ENCODE measurements around the gene JPH2.

Gene JPH2

GRCh38 chr20:44111712-44112335 lies 75.2 kb downstream of the JPH2 start:
- H3K27me3 ChIP-seq, result no peaks in the 10 kb centered on the region
- DNase-seq, result peak in 1 of 2 donors; percentile 78
- intact Hi-C loops (cut with DNase I; ENCODE audit: low total_unique reads), result no loop called here

GRCh38 chr20:44110816-44111568 lies 76.0 kb downstream of the JPH2 start:
- intact Hi-C loops (cut with DNase I; ENCODE audit: low total_unique reads), result no loop called here
- peak overlapping the region in 1 of 2 donors; percentile 59 for H3K27ac ChIP-seq
- no peak for TF ChIP-seq CTCF (IDR thresholded peaks at IDR 0.05)
- H3K36me3 ChIP-seq, result peaks cover 8 to 37% (median 10%) of the 10 kb centered on the region in 3 donors
- peaks cover 0 to 42% (median 16%) of the 10 kb centered on the region in 4 donors for H3K4me1 ChIP-seq
- no peaks in the 10 kb centered on the region for H3K27me3 ChIP-seq
- H3K4me3 ChIP-seq, result no peak overlapping the region
- no peak for DNase-seq
- H3K9me3 ChIP-seq, result no peaks in the 10 kb centered on the region

More at GRCh38 chr20:44111712-44112335, 75.2 kb downstream of the JPH2 start:
- no peaks in the 10 kb centered on the region for H3K9me3 ChIP-seq
- no peak for TF ChIP-seq CTCF (IDR thresholded peaks at IDR 0.05)
- H3K27ac ChIP-seq, result peak overlapping the region; percentile 12 to 59
- H3K4me1 ChIP-seq, result peaks cover 0 to 50% (median 21%) of the 10 kb centered on the region in 4 donors
- peaks cover 9 to 38% (median 10%) of the 10 kb centered on the region in 3 donors for H3K36me3 ChIP-seq
- no peak overlapping the region for H3K4me3 ChIP-seq

- H3K9me3 ChIP-seq, result no peaks in the 10 kb centered on the region
- peaks cover 0 to 26% (median 2%) of the 10 kb centered on the region in 3 donors for H3K36me3 ChIP-seq
- no peak for DNase-seq
- H3K27me3 ChIP-seq, result no peaks in the 10 kb centered on the region
- H3K4me1 ChIP-seq, result peaks cover 0 to 43% (median 15%) of the 10 kb centered on the region in 4 donors
- intact Hi-C loops (cut with DNase I; ENCODE audit: low total_unique reads), result no loop called here
- H3K4me3 ChIP-seq, result no peak overlapping the region
- H3K27ac ChIP-seq, result no peak overlapping the region
- TF ChIP-seq CTCF (IDR thresholded peaks at IDR 0.05), result peak; percentile 13 to 17
Observed at GRCh38 chr20:44109951-44110361, 77.0 kb downstream of the JPH2 start.

GRCh38 chr20:44106615-44107014 lies 80.4 kb downstream of the JPH2 start:
- no peak for DNase-seq
- Histone ChIP-seq H3K27me3 (no peaks in the 10 kb centered on the region), H3K36me3 (peaks cover 0 to 6% (median 5%) of the 10 kb centered on the region in 3 donors), H3K4me1 (peaks cover 0 to 14% (median 3%) of the 10 kb centered on the region in 4 donors), H3K9me3 (no peaks in the 10 kb centered on the region), H3K4me3 (no peak overlapping the region), H3K27ac (no peak overlapping the region)
- intact Hi-C loops (cut with DNase I; ENCODE audit: low total_unique reads), result no loop called here
- no peak for TF ChIP-seq CTCF (IDR thresholded peaks at IDR 0.05)

- Histone ChIP-seq H3K4me1 (peaks cover 0 to 10% (median 3%) of the 10 kb centered on the region in 4 donors), H3K27me3 (no peaks in the 10 kb centered on the region), H3K9me3 (no peaks in the 10 kb centered on the region), H3K27ac (no peak overlapping the region), H3K4me3 (no peak overlapping the region), H3K36me3 (peaks cover 0 to 6% (median 5%) of the 10 kb centered on the region in 3 donors)
- intact Hi-C loops (cut with DNase I; ENCODE audit: low total_unique reads), result no loop called here
- DNase-seq, result no peak
- no peak for TF ChIP-seq CTCF (IDR thresholded peaks at IDR 0.05)
Observed at GRCh38 chr20:44104798-44105517, 82.0 kb downstream of the JPH2 start.

Data from tibial artery (tissue), 4 donors.